Natural killer cell (primary cell): ENCODE results near the gene MAOB. TPM values are rescaled to one million over a fixed set of nuclear protein-coding genes. Genes with fewer than 3 reads are reported as not detected.

Experiments used
- ATAC-seq, 3 donors: fragments of 150-1000 bp in 2 of 3; fragments of 200-7000 bp in 1 of 3; cut with Tn5 transposase; 1 replicate in 1 of 3; 2 replicates in 2 of 3; pipeline ENCODE4 v1.10.0; 2021; ENCODE audit warnings: mild to moderate bottlenecking in 2 of 3, moderate library complexity in 2 of 3
- DNase-seq, 2 donors: peaks; one replicate each; pipeline versions ENCODE4 v3.0.0 to v3.0.0-alpha.2; 2013 to 2021; ENCODE audit warnings: mixed read lengths in 1 of 2
- H3K27ac ChIP-seq: one replicate; pipeline ENCODE4 v1.5.1; 2013; ENCODE audit warnings: mild to moderate bottlenecking, low read length
- H3K27me3 ChIP-seq: one replicate; pipeline ENCODE4 v1.6.1; 2013; ENCODE audit warnings: low read length; ENCODE audit not compliant: control insufficient read depth, insufficient read depth
- H3K36me3 ChIP-seq: one replicate; pipeline ENCODE4 v1.6.1; 2013; ENCODE audit warnings: low read length; ENCODE audit not compliant: control insufficient read depth, insufficient read depth
- H3K4me1 ChIP-seq: one replicate; pipeline ENCODE4 v1.6.1; 2013; ENCODE audit warnings: low read length; ENCODE audit not compliant: control insufficient read depth, insufficient read depth
- H3K4me3 ChIP-seq: one replicate; pipeline ENCODE4 v1.5.1; 2013; ENCODE audit warnings: low read length
- H3K9me3 ChIP-seq: one replicate; pipeline ENCODE4 v1.6.1; 2013; ENCODE audit warnings: low read length; ENCODE audit not compliant: control insufficient read depth, insufficient read depth
- H3K27ac Mint-ChIP-seq, 2 donors: one replicate each; pipeline ENCODE4 v1.8.0; 2022; ENCODE audit warnings: mild to moderate bottlenecking in 2 of 2, mixed read lengths in 2 of 2, moderate library complexity in 1 of 2
- H3K27me3 Mint-ChIP-seq, 2 donors: one replicate each; pipeline ENCODE4 v1.8.0; 2022; ENCODE audit warnings: low read depth in 2 of 2, mixed read lengths in 2 of 2
- H3K36me3 Mint-ChIP-seq: one replicate; pipeline ENCODE4 v1.8.0; 2022; ENCODE audit warnings: mixed read lengths
- H3K4me1 Mint-ChIP-seq, 2 donors: one replicate each; pipeline ENCODE4 v1.8.0; 2022; ENCODE audit warnings: mixed read lengths in 2 of 2
- H3K4me3 Mint-ChIP-seq: one replicate; pipeline ENCODE4 v1.8.0; 2022; ENCODE audit warnings: mild to moderate bottlenecking, moderate library complexity, mixed read lengths
- H3K9me3 Mint-ChIP-seq, 2 donors: one replicate each; pipeline ENCODE4 v1.8.0; 2022; ENCODE audit warnings: mixed read lengths in 2 of 2
- CTCF ChIP-seq: fragments of 200-600 bp; IDR thresholded peaks from one replicate; pipeline ENCODE4 v1.8.0; 2022; ENCODE audit warnings: antibody characterized with exemption
- WGBS: methylation state at CpG from one replicate; pipeline ENCODE4 v1.1.7; 2013; ENCODE audit warnings: missing lambda C conversion rate; ENCODE audit not compliant: insufficient coverage; 5-methylcytosine and 5-hydroxymethylcytosine counted together
- intact Hi-C: fragments of 100-400 bp; cut with micrococcal nuclease; formaldehyde crosslinking; loops from one replicate; pipeline ENCODE4 v1.14.2; 2022
- total RNA-seq, 4 donors: library from RNA; stranded (reverse); fragments of 120-200 nt in 1 of 4; gene quantifications; one replicate each; pipeline versions ENCODE4 v1.2.3 to v1.2.4, GENCODE V29; 2013 to 2022

Gene MAOB
- total RNA-seq, 3 donors from 2014 or later (not counting 1 experiment from before 2014, with no cell fraction given): 0.26 TPM; not detected in 2

- no peak for TF ChIP-seq CTCF
- 93% methylated on average over 3 of the region's 3 CpGs for WGBS
Observed at GRCh38 chrX:43840265-43840664, 42.0 kb downstream of the MAOB start.

GRCh38 chrX:43836435-43837184 lies 45.6 kb downstream of the MAOB start:
- intact Hi-C loops: loop anchor here (5.0 kb wide), 1 partner anchor 406 kb away; no protein-coding TSS in a partner anchor
- no peaks in the 10 kb centered on the region for H3K27me3 ChIP-seq
- no peak overlapping the region for H3K4me3 Mint-ChIP-seq
- no peak overlapping the region for H3K27ac Mint-ChIP-seq
- peak in 1 of 2 donors; percentile 43 for DNase-seq
- H3K9me3 Mint-ChIP-seq: no peaks in the 10 kb centered on the region
- H3K4me1 Mint-ChIP-seq: no peaks in the 10 kb centered on the region
- peaks cover 8 to 30% of the 10 kb centered on the region in 2 donors for H3K27me3 Mint-ChIP-seq
- peak; percentile 52 for TF ChIP-seq CTCF
- H3K36me3 Mint-ChIP-seq: no peaks in the 10 kb centered on the region
- ATAC-seq: peak in 1 of 3 donors; percentile 55
- WGBS: no CpG with 5 or more reads among the region's 3 CpGs
- no peak overlapping the region for H3K27ac ChIP-seq
- no peaks in the 10 kb centered on the region for H3K4me1 ChIP-seq
- no peaks in the 10 kb centered on the region for H3K36me3 ChIP-seq
- no peak overlapping the region for H3K4me3 ChIP-seq
- H3K9me3 ChIP-seq: no peaks in the 10 kb centered on the region

More at GRCh38 chrX:43840265-43840664, 42.0 kb downstream of the MAOB start:
- H3K4me1 Mint-ChIP-seq: no peaks in the 10 kb centered on the region
- H3K9me3 Mint-ChIP-seq: no peaks in the 10 kb centered on the region
- H3K27me3 Mint-ChIP-seq: peaks cover 12 to 44% of the 10 kb centered on the region in 2 donors
- H3K4me3 Mint-ChIP-seq: no peak overlapping the region
- no peak overlapping the region for H3K4me3 ChIP-seq
- no peak overlapping the region for H3K27ac Mint-ChIP-seq
- no peaks in the 10 kb centered on the region for H3K36me3 Mint-ChIP-seq
- H3K27me3 ChIP-seq: no peaks in the 10 kb centered on the region
- no peaks in the 10 kb centered on the region for H3K9me3 ChIP-seq
- H3K27ac ChIP-seq: no peak overlapping the region
- no peaks in the 10 kb centered on the region for H3K36me3 ChIP-seq
- no peak for DNase-seq
- ATAC-seq: no peak
- H3K4me1 ChIP-seq: no peaks in the 10 kb centered on the region
- intact Hi-C loops: no loop called here

- Mint-ChIP-seq H3K9me3 (no peaks in the 10 kb centered on the region), H3K4me1 (no peaks in the 10 kb centered on the region), H3K27me3 (peaks cover 10 to 24% of the 10 kb centered on the region in 2 donors), H3K27ac (no peak overlapping the region), H3K4me3 (no peak overlapping the region), H3K36me3 (no peaks in the 10 kb centered on the region)
- DNase-seq: no peak
- ATAC-seq: no peak
- no peak overlapping the region for H3K4me3 ChIP-seq
- no CpG with 5 or more reads among the region's 1 CpG for whole genome bisulfite sequencing
- H3K36me3 ChIP-seq: no peaks in the 10 kb centered on the region
- H3K4me1 ChIP-seq: no peaks in the 10 kb centered on the region
- H3K27me3 ChIP-seq: no peaks in the 10 kb centered on the region
- intact Hi-C loops: loop anchor here (5.0 kb wide), 1 partner anchor 407 kb away; no protein-coding TSS in a partner anchor
- no peak for TF ChIP-seq CTCF
- no peak overlapping the region for H3K27ac ChIP-seq
- H3K9me3 ChIP-seq: no peaks in the 10 kb centered on the region
Observed at GRCh38 chrX:43835559-43835958, 46.7 kb downstream of the MAOB start.

GRCh38 chrX:43827791-43828190 lies 54.5 kb downstream of the MAOB start:
- peaks cover 2 to 7% of the 10 kb centered on the region in 2 donors for H3K27me3 Mint-ChIP-seq

More at GRCh38 chrX:43827791-43828190, 54.5 kb downstream of the MAOB start:
- no peaks in the 10 kb centered on the region for H3K9me3 ChIP-seq
- no peak overlapping the region for H3K4me3 ChIP-seq
- no peaks in the 10 kb centered on the region for H3K36me3 ChIP-seq
- H3K27me3 ChIP-seq: no peaks in the 10 kb centered on the region
- Mint-ChIP-seq H3K9me3 (no peaks in the 10 kb centered on the region), H3K27ac (no peak overlapping the region), H3K36me3 (no peaks in the 10 kb centered on the region), H3K4me3 (no peak overlapping the region), H3K4me1 (no peaks in the 10 kb centered on the region)
- H3K27ac ChIP-seq: no peak overlapping the region
- H3K4me1 ChIP-seq: no peaks in the 10 kb centered on the region
- intact Hi-C loops: no loop called here
- TF ChIP-seq CTCF: no peak
- ATAC-seq (no peak), DNase-seq (no peak)
